OCI-LY7 (cell line): ENCODE data around the gene CAP1.

Source experiments
- EZH2phosphoT487 ChIP-seq: fragments of 200-600 bp; sonication (generic); IDR thresholded peaks from 2 replicates; pipeline ENCODE4 v1.6.1; 2018; ENCODE audit warnings: low read depth, borderline replicate concordance, mild to moderate bottlenecking, mixed run types, antibody characterized with exemption, low read length, moderate library complexity, mixed read lengths
- TF ChIP-seq, protein P1 (sequence below): fragments of 200-600 bp; sonication (generic); conservative IDR thresholded peaks from 2 replicates; pipeline ENCODE4 v1.5.1; 2014; ENCODE audit warnings: mild to moderate bottlenecking, antibody characterized with exemption, low read length, moderate library complexity, mixed read lengths

DNA sequence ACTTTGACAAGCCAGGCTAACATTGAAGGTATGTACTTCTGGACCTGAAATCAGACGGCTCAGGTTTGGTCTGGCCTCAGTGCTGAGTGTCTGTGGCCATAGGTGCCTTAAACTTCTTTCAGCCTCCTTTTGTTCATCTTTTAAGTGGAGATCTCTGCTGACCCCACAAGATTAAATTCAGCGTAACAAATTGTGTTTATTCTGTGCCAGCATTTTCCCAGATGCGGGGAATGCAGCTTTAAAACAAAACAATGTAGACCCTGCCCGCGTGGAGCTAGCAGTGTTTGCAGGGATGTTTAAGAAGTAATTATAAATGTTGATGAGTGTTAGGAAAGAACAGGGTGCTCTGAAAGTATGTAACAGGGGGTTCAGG is 923 bp downstream of the CAP1 start:
- TF ChIP-seq, protein P1, sequence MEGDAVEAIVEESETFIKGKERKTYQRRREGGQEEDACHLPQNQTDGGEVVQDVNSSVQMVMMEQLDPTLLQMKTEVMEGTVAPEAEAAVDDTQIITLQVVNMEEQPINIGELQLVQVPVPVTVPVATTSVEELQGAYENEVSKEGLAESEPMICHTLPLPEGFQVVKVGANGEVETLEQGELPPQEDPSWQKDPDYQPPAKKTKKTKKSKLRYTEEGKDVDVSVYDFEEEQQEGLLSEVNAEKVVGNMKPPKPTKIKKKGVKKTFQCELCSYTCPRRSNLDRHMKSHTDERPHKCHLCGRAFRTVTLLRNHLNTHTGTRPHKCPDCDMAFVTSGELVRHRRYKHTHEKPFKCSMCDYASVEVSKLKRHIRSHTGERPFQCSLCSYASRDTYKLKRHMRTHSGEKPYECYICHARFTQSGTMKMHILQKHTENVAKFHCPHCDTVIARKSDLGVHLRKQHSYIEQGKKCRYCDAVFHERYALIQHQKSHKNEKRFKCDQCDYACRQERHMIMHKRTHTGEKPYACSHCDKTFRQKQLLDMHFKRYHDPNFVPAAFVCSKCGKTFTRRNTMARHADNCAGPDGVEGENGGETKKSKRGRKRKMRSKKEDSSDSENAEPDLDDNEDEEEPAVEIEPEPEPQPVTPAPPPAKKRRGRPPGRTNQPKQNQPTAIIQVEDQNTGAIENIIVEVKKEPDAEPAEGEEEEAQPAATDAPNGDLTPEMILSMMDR, result no peak
- no peak for TF ChIP-seq EZH2phosphoT487
